Kidney (tissue), 14 donors: ENCODE data around the gene TAF8. TPM values are rescaled to one million over a fixed set of nuclear protein-coding genes. Genes with fewer than 3 reads are reported as not detected.

Experiments
- DNase-seq, 5 donors: peaks; one replicate each; pipeline ENCODE4 v3.0.0-alpha.2; 2013 to 2020
- FAIRE-seq: peaks from 2 replicates; lab custom pipeline; 2012; peaks lifted over from hg19 to GRCh38; lab: Jason Lieb, UNC
- H3K27ac ChIP-seq, 2 donors: one replicate each; pipeline ENCODE4 v1.7.0; 2013; ENCODE audit warnings: low read depth in 2 of 2, low read length in 2 of 2, inconsistent platforms in 1 of 2
- H3K27me3 ChIP-seq: one replicate; pipeline ENCODE4 v1.7.1; 2013; ENCODE audit warnings: low read length, inconsistent platforms; ENCODE audit not compliant: control insufficient read depth, insufficient read depth
- H3K36me3 ChIP-seq, 3 donors: one replicate each; pipeline versions ENCODE4 v1.7.0 to v1.7.1; 2013; ENCODE audit warnings: low read length in 3 of 3, control low read depth in 1 of 3, inconsistent platforms in 1 of 3; ENCODE audit not compliant: insufficient read depth in 3 of 3, control insufficient read depth in 2 of 3
- H3K4me1 ChIP-seq, 3 donors: one replicate each; pipeline versions ENCODE4 v1.7.0 to v1.7.1; 2013; ENCODE audit warnings: low read length in 3 of 3, inconsistent platforms in 1 of 3, low read depth in 1 of 3; ENCODE audit not compliant: control insufficient read depth in 2 of 3, insufficient read depth in 2 of 3
- H3K4me3 ChIP-seq, 3 donors: one replicate each; pipeline versions ENCODE4 v1.7.0 to v1.8.1; 2013; ENCODE audit warnings: low read length in 3 of 3, control low read depth in 1 of 3, inconsistent platforms in 1 of 3
- H3K9ac ChIP-seq, 3 donors: one replicate each; pipeline versions ENCODE4 v1.7.0 to v1.7.1; 2013; ENCODE audit warnings: low read length in 3 of 3, control low read depth in 1 of 3, inconsistent platforms in 1 of 3
- H3K9me3 ChIP-seq, 3 donors: one replicate each; pipeline versions ENCODE4 v1.7.0 to v1.7.1; 2013; ENCODE audit warnings: low read length in 3 of 3, control low read depth in 1 of 3, inconsistent platforms in 1 of 3; ENCODE audit not compliant: control insufficient read depth in 2 of 3, insufficient read depth in 1 of 3
- CTCF ChIP-seq: IDR thresholded peaks from 3 replicates; pipeline ENCODE4 v1.5.1; 2012; ENCODE audit warnings: mild to moderate bottlenecking, moderate library complexity, borderline replicate concordance; ENCODE audit not compliant: insufficient read depth; ENCODE audit errors: extremely low read depth
- intact Hi-C: fragments of 100-400 bp; cut with DNase I; formaldehyde crosslinking; loops from one replicate; pipeline ENCODE4 v1.11.1; 2022
- polyA plus RNA-seq: library from polyadenylated mRNA; stranded (reverse); fragments of 350-450 nt; fragmentation: Illumina TruSeq; extraction: RNeasy Lipid Tissue Mini Kit (QIAGEN cat#74804); gene quantifications from one replicate; pipeline ENCODE4 v1.2.3, GENCODE V29; 2014; ENCODE audit warnings: low read depth, low replicate concordance; ENCODE audit not compliant: insufficient read depth
- total RNA-seq: library from RNA; stranded (reverse); fragmentation: NEBNext Ultra II Directional; extraction: Animal tissue kit (Norgen Biotek cat#: 25700); gene quantifications from one replicate; pipeline ENCODE4 v1.2.1, GENCODE V29; 2021
- donor health status: control.
- donor health status: control.
- donor health status: control.
- donor health status: control.
- donor health status: control.
- donor health status: DM: yes; HTN: yes; CAD: no.
- donor health status: Normal renal cell carcinoma (clear cell type).

TAF8 gene
- total and polyA plus RNA-seq, 2 donors from 2014 or later, result 16.3 to 32.0 TPM

- peak in 2 of 5 donors; percentile 24 to 84 for DNase-seq
- Histone ChIP-seq H3K4me1 (peaks cover 0 to 45% (median 15%) of the 10 kb centered on the region in 3 donors), H3K9me3 (no peaks in the 10 kb centered on the region), H3K9ac (peak overlapping the region in 1 of 3 donors; percentile 16), H3K27me3 (no peaks in the 10 kb centered on the region), H3K36me3 (peaks cover 0 to 5% (median under 1%) of the 10 kb centered on the region in 3 donors), H3K4me3 (peak overlapping the region; percentile 44 to 88 (median 47)), H3K27ac (peak overlapping the region; percentile 49 to 64)
- FAIRE-seq, result no peak
- intact Hi-C loops, result loop anchor here (10.0 kb wide), 2 partner anchors 115 to 265 kb away; partner anchors contain the start of genes PRICKLE4 and TOMM6
- TF ChIP-seq CTCF, result no peak
Observed at GRCh38 chr6:42049948-42050296, 402 bp upstream of the TAF8 start.

GRCh38 chr6:42051268-42051653 is 937 bp downstream of the TAF8 start:
- no peak overlapping the region for H3K27ac ChIP-seq
- H3K9me3 ChIP-seq, result no peaks in the 10 kb centered on the region
- peak overlapping the region in 1 of 3 donors; percentile 89 for H3K9ac ChIP-seq
- peaks cover 0 to 34% (median 6%) of the 10 kb centered on the region in 3 donors for H3K4me1 ChIP-seq
- FAIRE-seq (no peak), DNase-seq (no peak)
- TF ChIP-seq CTCF, result no peak
- no peaks in the 10 kb centered on the region for H3K27me3 ChIP-seq
- intact Hi-C loops, result no loop called here
- H3K36me3 ChIP-seq, result peaks cover 0 to 15% (median 9%) of the 10 kb centered on the region in 3 donors
- peak overlapping the region; percentile 88 to 92 (median 90) for H3K4me3 ChIP-seq

GRCh38 chr6:42053601-42054000 is 3.3 kb downstream of the TAF8 start:
- H3K27me3 ChIP-seq, result no peaks in the 10 kb centered on the region
- H3K9me3 ChIP-seq, result no peaks in the 10 kb centered on the region
- FAIRE-seq, result no peak
- H3K27ac ChIP-seq, result no peak overlapping the region
- no peak for TF ChIP-seq CTCF
- H3K9ac ChIP-seq, result no peak overlapping the region
- DNase-seq, result no peak
- intact Hi-C loops, result no loop called here
- H3K4me1 ChIP-seq, result peaks cover 0 to 17% (median 6%) of the 10 kb centered on the region in 3 donors
- no peak overlapping the region for H3K4me3 ChIP-seq
- peaks cover 3 to 35% (median 21%) of the 10 kb centered on the region in 3 donors for H3K36me3 ChIP-seq

- Histone ChIP-seq H3K4me1 (no peaks in the 10 kb centered on the region), H3K9ac (no peak overlapping the region), H3K9me3 (no peaks in the 10 kb centered on the region), H3K27me3 (no peaks in the 10 kb centered on the region), H3K36me3 (peaks cover 3 to 48% (median 39%) of the 10 kb centered on the region in 3 donors), H3K4me3 (no peak overlapping the region), H3K27ac (no peak overlapping the region)
- no peak for FAIRE-seq
- intact Hi-C loops, result no loop called here
- no peak for DNase-seq
- no peak for TF ChIP-seq CTCF
Observed at GRCh38 chr6:42059743-42060142, 9.4 kb downstream of the TAF8 start.
